ENCODE data around the gene IFIT5.
"Not testable (repeated sequence)": the region's sequence is repeated elsewhere in the genome, so short reads cannot be mapped to it uniquely, and the experiment has no call there.

Gene IFIT5

GRCh38 chr10:89395141-89395540 is 19.2 kb upstream of the IFIT5 start:
- no peak for DNase-seq

DNA sequence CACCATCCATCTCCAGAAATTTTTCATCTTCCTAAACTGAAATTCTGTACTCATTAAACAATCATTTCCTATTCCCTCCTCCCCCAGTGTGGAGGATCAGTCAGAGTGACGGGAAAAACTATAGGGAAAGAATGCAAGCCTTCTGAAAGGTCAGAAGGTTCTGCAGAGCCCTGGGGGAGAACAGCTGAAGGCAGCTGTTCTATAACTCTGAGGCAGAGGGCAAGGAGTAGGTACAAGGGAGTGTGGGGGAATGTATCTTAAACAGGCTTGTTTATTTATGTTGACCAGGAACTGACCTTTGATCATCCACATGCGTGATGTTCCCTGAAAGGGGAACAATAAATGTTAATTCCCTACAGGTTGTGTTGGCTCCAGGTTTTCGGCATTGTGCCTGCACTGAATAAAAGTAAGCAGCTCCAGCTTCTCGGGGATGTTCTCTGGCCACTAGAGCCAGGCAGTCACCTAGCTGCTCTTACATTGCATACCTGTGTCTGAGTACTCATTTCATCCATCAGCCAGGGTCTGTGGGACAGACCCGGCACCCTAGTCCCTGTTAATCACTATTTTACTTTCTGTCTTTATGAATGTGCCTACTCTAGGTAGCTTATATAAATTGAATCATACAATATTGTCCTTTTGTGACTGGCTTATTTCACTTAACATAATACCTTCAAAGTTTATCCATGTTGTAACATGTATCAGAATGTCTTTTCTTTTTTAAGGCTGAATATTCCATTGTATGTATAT is 16.2 kb upstream of the IFIT5 start:
- no peak for DNase-seq

DNA sequence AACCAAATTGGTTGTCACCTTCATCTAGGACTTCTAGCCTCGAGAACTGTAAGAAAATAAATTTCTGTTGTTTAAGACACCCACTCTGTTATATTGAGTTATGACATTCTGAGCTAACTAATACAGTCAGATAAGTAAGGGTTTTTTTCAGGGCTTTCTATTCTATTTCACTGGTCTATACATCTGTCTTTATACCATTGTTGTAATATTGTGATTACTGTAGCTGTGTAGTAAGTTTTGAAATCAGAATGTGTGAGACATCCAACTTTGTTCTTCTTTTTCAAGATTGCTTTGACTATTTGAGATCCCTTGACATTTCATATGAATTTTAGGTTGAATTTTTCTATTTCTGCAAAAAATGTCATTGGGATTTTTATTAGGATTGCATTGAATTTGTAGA is 14.4 kb upstream of the IFIT5 start:
- DNase-seq, result no peak

- DNase-seq, result no peak
These were observed 11.3 kb upstream of the IFIT5 start for GRCh38 chr10:89403043-89403442.

DNA sequence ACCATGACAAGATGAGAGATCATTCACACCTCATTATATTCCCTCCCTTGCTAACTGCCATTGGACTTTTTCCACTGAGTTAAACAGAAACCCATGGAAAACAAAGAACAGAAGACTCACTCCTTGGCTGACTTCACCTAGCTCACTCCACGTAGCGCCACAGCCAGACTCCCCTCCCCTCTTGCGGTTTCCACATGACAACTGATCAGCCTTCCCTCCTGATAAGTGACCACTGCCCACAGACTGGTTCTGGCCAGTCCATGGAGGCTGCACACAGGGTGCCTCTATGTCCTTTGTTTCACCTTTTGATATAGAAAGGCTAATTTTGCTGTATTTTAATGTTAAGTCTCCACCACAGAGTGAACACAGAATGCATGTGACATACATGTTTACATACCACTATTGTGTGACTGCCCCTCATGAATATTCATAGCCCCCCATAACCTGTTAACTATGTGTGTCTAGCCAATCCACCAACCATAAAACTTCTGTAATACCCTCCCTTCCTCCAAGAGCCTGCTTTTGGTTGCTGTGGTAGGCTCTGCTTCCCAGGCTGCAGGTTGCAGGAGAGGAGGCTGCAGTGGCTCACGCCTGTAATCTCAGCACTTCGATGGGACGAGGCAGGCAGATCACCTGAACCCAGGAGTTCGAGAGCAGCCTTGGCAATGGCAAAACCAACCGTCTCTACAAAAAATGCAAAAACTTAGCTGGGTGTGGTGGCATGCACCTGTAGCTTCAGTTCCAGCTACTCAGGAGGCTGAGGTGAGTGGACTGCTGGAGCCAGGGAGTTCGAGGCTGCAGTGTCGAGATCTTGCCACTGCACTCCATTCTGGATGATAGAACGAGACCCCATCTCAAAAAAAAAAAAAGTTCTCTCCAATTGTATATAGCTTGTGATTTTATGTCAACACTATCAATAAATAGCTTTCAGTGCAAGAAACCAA is 10.0 kb upstream of the IFIT5 start:
- DNase-seq, result no peak

DNA sequence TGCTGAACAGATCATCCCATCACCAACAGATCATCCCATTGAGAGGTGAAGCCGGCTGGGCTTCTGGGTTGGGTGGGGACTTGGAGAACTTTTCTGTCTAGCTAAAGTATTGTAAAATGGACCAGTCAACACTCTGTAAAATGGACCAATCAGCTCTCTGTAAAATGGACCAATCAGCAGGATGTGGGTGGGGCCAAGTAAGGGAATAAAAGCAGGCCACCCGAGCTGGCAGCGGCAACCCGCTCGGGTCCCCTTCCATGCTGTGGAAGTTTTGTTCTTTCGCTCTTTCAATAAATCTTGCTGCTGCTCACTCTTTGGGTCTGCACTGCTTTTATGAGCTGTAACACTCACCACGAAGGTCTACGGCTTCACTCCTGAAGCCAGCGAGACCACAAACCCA is 8.2 kb upstream of the IFIT5 start:
- DNase-seq, result not testable (repeated sequence)

GRCh38 chr10:89407792-89408191 is 6.6 kb upstream of the IFIT5 start:
- DNase-seq, result not testable (repeated sequence)

- DNase-seq, result not testable (repeated sequence)
These were observed 5.1 kb upstream of the IFIT5 start for GRCh38 chr10:89409282-89409681.

DNA sequence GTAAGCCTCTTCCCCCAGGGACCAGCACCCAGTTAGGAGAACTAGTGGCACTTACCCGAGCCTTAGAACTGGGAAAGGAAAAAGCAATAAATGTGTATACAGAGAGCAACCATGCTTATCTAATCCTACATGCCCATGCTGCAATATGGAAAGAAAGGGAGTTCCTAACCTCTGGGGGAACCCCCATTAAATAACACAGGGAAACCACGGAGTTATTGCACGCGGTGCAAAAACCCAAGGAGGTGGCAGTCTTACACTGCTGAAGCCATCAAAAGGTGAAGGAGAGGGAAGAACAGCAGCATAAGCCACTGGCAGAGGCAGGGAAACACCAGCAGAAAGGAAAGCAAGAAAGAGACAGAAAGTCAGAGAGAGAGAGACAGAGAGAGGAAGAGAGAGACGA is 3.8 kb upstream of the IFIT5 start:
- not testable (repeated sequence) for DNase-seq

- DNase-seq, result not testable (repeated sequence)
These were observed 3.2 kb upstream of the IFIT5 start for GRCh38 chr10:89411135-89411534.

- not testable (repeated sequence) for DNase-seq
These were observed 2.1 kb upstream of the IFIT5 start for GRCh38 chr10:89412276-89412675.

DNA sequence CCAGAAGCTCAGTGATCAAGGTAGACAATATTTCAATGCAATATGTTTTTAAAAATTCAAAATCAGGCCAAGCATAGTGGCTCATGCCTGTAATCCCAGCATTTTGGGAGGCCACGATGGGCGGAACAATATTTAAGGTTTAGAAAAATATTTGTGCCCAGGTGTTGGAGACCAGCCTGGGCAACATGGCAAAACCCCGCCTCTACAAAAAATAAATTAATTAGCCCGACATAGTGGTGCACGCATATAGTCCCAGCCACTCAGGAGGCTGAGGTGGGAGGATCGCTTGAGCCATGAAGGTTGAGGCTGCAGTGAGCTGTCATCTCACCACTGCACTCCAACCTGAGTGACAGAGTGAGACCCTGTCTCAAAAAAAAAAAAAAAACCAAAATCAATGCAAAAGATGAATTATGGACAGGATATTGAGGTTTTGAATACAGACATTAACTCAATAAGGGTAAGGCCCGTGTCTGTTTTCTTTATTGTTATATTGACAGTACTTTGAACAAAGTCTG is 913 bp upstream of the IFIT5 start:
- no peak for DNase-seq

GRCh38 chr10:89414879-89415821 is 782 bp downstream of the IFIT5 start:
- no peak for DNase-seq

- no peak for DNase-seq
These were observed 2.1 kb downstream of the IFIT5 start for GRCh38 chr10:89416465-89416864.

DNA sequence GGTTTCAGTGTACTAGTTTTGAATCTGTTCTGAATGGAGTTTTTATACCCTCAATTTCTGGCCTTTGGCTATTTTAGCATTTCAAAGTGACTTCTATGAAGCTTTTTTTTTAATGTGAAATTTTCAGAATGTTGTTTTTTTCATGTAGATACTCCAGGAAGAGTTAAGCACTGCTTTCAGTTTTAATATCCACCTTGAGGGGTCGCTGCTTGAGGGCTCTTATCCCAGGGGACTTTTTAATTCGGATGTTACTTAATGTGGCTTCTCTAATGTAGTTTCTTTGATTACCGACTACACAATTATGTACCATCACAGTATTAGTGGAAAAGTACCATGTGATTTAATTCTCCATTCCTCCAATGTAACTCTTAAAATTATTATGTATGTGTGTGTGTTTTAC is 5.2 kb downstream of the IFIT5 start:
- DNase-seq, result no peak

DNA sequence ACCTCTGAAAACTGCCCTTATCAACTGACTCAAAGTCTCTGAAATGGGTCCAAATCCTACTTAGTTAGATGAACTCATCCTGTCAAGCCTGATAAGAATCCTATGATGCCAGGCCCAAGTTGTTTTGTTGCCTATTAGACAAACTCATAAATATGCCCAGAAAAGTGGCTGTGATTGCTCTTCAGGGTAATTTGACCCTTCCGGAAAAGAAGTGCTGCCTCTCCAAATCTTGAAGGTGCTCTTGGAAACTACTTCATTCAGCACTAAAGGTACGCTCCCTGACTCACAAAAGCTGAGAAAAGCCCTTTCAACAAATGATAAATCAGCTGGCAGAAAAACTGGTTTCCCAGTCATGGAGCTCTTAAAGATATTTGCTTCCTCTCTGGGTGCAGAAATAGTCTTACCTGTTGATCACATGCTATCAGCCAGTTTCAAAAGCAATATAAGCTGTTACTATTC is 6.7 kb downstream of the IFIT5 start:
- no peak for DNase-seq

DNA sequence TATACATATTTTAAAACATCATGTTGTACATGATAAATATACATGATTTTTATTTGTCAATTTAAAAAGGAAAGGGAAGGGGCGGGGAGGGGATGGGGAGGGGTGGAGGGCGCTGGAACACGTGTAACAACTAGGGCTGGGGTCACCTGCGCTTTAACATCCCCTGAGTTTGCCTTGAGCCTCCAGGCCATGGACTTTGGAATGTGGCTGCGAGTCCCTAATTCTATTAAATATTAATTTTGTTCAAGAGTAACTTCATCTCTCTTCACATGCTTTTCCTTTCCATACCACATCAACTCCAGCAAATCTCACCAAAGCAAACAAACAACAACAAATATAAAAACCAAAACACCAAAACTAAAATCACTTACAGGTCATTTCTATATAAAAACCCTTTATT is 10.6 kb downstream of the IFIT5 start:
- no peak for DNase-seq

DNA sequence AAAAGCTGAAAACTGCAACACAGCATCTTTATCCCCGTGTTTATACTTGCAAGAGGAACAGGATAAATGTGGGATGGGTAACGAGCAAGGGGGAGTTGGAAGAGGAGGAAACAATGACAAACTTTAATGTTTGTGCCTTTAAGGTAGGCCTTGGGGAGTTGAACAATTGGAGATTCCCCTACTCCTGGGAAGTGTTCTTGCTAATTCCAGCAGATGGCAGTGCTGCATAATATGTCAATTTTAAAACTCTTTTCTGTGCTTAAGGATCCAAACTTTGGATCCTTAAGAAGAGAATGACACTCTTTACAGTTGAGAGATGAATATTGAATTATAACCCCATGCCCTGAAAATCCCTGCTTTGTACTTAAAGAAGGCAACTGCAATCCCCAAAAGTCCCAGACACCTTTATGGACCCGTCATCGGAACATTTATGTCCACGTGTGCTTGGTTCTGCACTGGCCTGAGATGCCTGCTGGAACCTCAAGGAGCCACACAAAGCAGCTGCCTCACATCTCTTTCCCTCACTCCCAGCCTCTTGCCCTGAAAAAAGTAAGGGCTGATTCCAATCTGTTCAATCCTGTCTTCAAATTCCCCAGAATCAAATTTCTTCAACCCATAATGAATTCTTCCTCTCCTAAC is 12.0 kb downstream of the IFIT5 start:
- no peak for DNase-seq

- no peak for DNase-seq
These were observed 13.3 kb downstream of the IFIT5 start for GRCh38 chr10:89427629-89428028.

DNA sequence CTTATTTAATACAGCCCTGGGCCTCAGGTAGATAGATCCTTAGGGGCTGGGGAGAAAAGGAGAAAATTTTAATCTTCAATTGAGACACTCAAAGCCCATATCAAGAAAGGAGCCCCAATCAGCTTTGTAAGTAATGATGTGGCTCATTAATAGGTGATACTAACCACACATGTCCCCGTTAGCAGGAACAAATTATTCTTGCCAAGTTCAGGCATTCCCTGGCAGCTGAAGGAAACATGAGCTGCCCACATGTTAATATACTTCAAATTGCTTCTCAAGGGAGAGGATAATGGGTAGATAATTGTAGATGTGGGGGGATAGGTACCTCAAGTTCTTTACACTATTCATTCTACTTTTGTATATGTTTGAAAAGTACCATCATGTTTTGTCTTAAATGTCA is 14.5 kb downstream of the IFIT5 start:
- DNase-seq, result no peak

- no peak for DNase-seq
These were observed 17.6 kb downstream of the IFIT5 start for GRCh38 chr10:89431977-89432376.

DNA sequence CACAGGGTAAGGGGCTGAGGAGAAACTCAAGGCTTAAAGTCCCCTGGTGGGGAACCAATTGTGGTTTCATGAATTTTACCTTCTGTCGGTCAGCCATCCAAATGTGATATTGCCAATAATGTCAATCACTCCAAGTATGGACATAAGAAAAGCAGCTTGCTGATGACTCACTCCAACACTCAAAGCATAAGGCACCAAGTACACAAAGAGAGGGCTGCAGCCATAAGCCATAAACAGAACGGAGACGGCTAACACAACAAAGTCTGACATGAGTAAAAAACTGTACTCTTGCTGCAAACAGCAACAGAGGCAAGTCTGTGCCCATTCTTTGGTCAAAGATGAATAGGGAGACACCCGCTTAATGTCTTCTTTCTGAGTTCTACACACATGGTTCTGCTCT is 24.2 kb downstream of the IFIT5 start:
- DNase-seq, result no peak
